ENCODE results near the gene TRIM67.

The TRIM67 gene

GRCh38 chr1:231236938-231237337, 75.1 kb downstream of the TRIM67 start:
- peaks cover 2 to 21% (median 14%) of the 10 kb centered on the region in 5 donors for H3K36me3 ChIP-seq (ENCODE audit: control insufficient read depth in 5 of 5, insufficient read depth in 5 of 5, low read length in 5 of 5)
- peak overlapping the region; percentile 0 for H3K27ac ChIP-seq (ENCODE audit: low read depth, low read length)

GRCh38 chr1:231238298-231238697, 76.4 kb downstream of the TRIM67 start:
- Histone ChIP-seq H3K9ac (ENCODE audit: low read length in 5 of 5) (no peak overlapping the region), H3K4me1 (ENCODE audit: control insufficient read depth in 5 of 5, insufficient read depth in 5 of 5, low read length in 5 of 5) (peaks cover 2 to 69% (median 62%) of the 10 kb centered on the region in 5 donors), H3K9me3 (ENCODE audit: control insufficient read depth in 5 of 5, low read length in 5 of 5) (no peaks in the 10 kb centered on the region), H3K27ac (ENCODE audit: low read depth, low read length) (no peak overlapping the region), H3K36me3 (ENCODE audit: control insufficient read depth in 5 of 5, insufficient read depth in 5 of 5, low read length in 5 of 5) (peaks cover 0 to 21% (median 14%) of the 10 kb centered on the region in 5 donors), H3K27me3 (ENCODE audit: control insufficient read depth in 5 of 5, insufficient read depth in 4 of 5, low read length in 5 of 5) (no peaks in the 10 kb centered on the region), H3K4me3 (ENCODE audit: low read depth in 1 of 5, low read length in 5 of 5) (no peak overlapping the region)

More at GRCh38 chr1:231236938-231237337, 75.1 kb downstream of the TRIM67 start:
- Histone ChIP-seq H3K9me3 (ENCODE audit: control insufficient read depth in 5 of 5, low read length in 5 of 5) (no peaks in the 10 kb centered on the region), H3K9ac (ENCODE audit: low read length in 5 of 5) (no peak overlapping the region), H3K4me1 (ENCODE audit: control insufficient read depth in 5 of 5, insufficient read depth in 5 of 5, low read length in 5 of 5) (peaks cover 0 to 56% (median 51%) of the 10 kb centered on the region in 5 donors), H3K4me3 (ENCODE audit: low read depth in 1 of 5, low read length in 5 of 5) (no peak overlapping the region), H3K27me3 (ENCODE audit: control insufficient read depth in 5 of 5, insufficient read depth in 4 of 5, low read length in 5 of 5) (no peaks in the 10 kb centered on the region)

DNA sequence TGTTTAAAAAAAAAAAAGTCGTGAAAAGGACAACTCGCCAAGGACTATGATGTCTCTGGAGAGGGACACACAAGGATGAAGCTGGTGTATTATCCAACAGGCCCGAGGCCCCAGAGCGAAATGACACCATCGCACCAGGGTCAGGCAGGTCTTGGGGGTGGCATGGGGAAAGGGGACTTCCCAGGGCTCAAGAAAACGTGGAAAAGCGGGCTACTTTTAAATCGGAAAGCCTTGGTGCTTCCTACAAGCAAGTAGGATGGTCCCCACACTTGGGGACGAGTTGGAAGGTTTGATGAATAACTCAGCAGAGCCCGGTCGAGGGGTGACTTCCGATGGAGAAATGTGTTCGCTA, 78.6 kb downstream of the TRIM67 start:
- H3K27ac ChIP-seq (ENCODE audit: low read depth, low read length), result peak overlapping the region; percentile 80
- no peaks in the 10 kb centered on the region for H3K27me3 ChIP-seq (ENCODE audit: control insufficient read depth in 5 of 5, insufficient read depth in 4 of 5, low read length in 5 of 5)
- peaks cover 0 to 16% (median 14%) of the 10 kb centered on the region in 5 donors for H3K36me3 ChIP-seq (ENCODE audit: control insufficient read depth in 5 of 5, insufficient read depth in 5 of 5, low read length in 5 of 5)
- H3K9ac ChIP-seq (ENCODE audit: low read length in 5 of 5), result peak overlapping the region; percentile 33 to 98 (median 93)
- H3K4me3 ChIP-seq (ENCODE audit: low read depth in 1 of 5, low read length in 5 of 5), result peak overlapping the region; percentile 79 to 98 (median 96)
- H3K9me3 ChIP-seq (ENCODE audit: control insufficient read depth in 5 of 5, low read length in 5 of 5), result no peaks in the 10 kb centered on the region
- peaks cover 2 to 71% (median 62%) of the 10 kb centered on the region in 5 donors for H3K4me1 ChIP-seq (ENCODE audit: control insufficient read depth in 5 of 5, insufficient read depth in 5 of 5, low read length in 5 of 5)

- Histone ChIP-seq H3K27me3 (ENCODE audit: control insufficient read depth in 5 of 5, insufficient read depth in 4 of 5, low read length in 5 of 5) (no peaks in the 10 kb centered on the region), H3K4me3 (ENCODE audit: low read depth in 1 of 5, low read length in 5 of 5) (peak within 1 kb of the TSS; percentile 79 to 98 (median 96)), H3K36me3 (ENCODE audit: control insufficient read depth in 5 of 5, insufficient read depth in 5 of 5, low read length in 5 of 5) (peaks cover 0 to 16% (median 14%) of the 10 kb centered on the region in 5 donors), H3K9me3 (ENCODE audit: control insufficient read depth in 5 of 5, low read length in 5 of 5) (no peaks in the 10 kb centered on the region), H3K4me1 (ENCODE audit: control insufficient read depth in 5 of 5, insufficient read depth in 5 of 5, low read length in 5 of 5) (peaks cover 2 to 66% (median 57%) of the 10 kb centered on the region in 5 donors), H3K27ac (ENCODE audit: low read depth, low read length) (peak within 1 kb of the TSS; percentile 80), H3K9ac (ENCODE audit: low read length in 5 of 5) (peak within 1 kb of the TSS; percentile 89 to 98 (median 94))
These were observed 79.3 kb downstream of the TRIM67 start, which contains the start of gene GNPAT for GRCh38 chr1:231240883-231241735. GNPAT (plus strand) TSS chr1:231241212; CDS start chr1:231241379, 167 bp downstream.

GRCh38 chr1:231241750-231242149, 79.9 kb downstream of the TRIM67 start:
- Histone ChIP-seq H3K4me3 (ENCODE audit: low read depth in 1 of 5, low read length in 5 of 5) (peak overlapping the region; percentile 79 to 98 (median 96)), H3K36me3 (ENCODE audit: control insufficient read depth in 5 of 5, insufficient read depth in 5 of 5, low read length in 5 of 5) (peaks cover 3 to 16% (median 15%) of the 10 kb centered on the region in 5 donors), H3K9ac (ENCODE audit: low read length in 5 of 5) (peak overlapping the region; percentile 89 to 98 (median 94)), H3K27ac (ENCODE audit: low read depth, low read length) (peak overlapping the region; percentile 80), H3K9me3 (ENCODE audit: control insufficient read depth in 5 of 5, low read length in 5 of 5) (no peaks in the 10 kb centered on the region), H3K4me1 (ENCODE audit: control insufficient read depth in 5 of 5, insufficient read depth in 5 of 5, low read length in 5 of 5) (peaks cover 2 to 59% (median 51%) of the 10 kb centered on the region in 5 donors), H3K27me3 (ENCODE audit: control insufficient read depth in 5 of 5, insufficient read depth in 4 of 5, low read length in 5 of 5) (no peaks in the 10 kb centered on the region)

- Histone ChIP-seq H3K9me3 (ENCODE audit: control insufficient read depth in 5 of 5, low read length in 5 of 5) (no peaks in the 10 kb centered on the region), H3K27ac (ENCODE audit: low read depth, low read length) (no peak overlapping the region), H3K4me1 (ENCODE audit: control insufficient read depth in 5 of 5, insufficient read depth in 5 of 5, low read length in 5 of 5) (peaks cover 2 to 51% (median 42%) of the 10 kb centered on the region in 5 donors), H3K4me3 (ENCODE audit: low read depth in 1 of 5, low read length in 5 of 5) (peak overlapping the region in 2 of 5 donors; percentile 79 to 98), H3K27me3 (ENCODE audit: control insufficient read depth in 5 of 5, insufficient read depth in 4 of 5, low read length in 5 of 5) (no peaks in the 10 kb centered on the region), H3K9ac (ENCODE audit: low read length in 5 of 5) (peak overlapping the region in 4 of 5 donors; percentile 57 to 96 (median 91)), H3K36me3 (ENCODE audit: control insufficient read depth in 5 of 5, insufficient read depth in 5 of 5, low read length in 5 of 5) (peaks cover 3 to 12% (median 9%) of the 10 kb centered on the region in 5 donors)
These were observed 80.8 kb downstream of the TRIM67 start for GRCh38 chr1:231242516-231243198.

- H3K27ac ChIP-seq (ENCODE audit: low read depth, low read length), result no peak overlapping the region
- H3K27me3 ChIP-seq (ENCODE audit: control insufficient read depth in 5 of 5, insufficient read depth in 4 of 5, low read length in 5 of 5), result no peaks in the 10 kb centered on the region
- no peaks in the 10 kb centered on the region for H3K9me3 ChIP-seq (ENCODE audit: control insufficient read depth in 5 of 5, low read length in 5 of 5)
- H3K4me3 ChIP-seq (ENCODE audit: low read depth in 1 of 5, low read length in 5 of 5), result no peak overlapping the region
- no peak overlapping the region for H3K9ac ChIP-seq (ENCODE audit: low read length in 5 of 5)
- peaks cover 13 to 27% (median 23%) of the 10 kb centered on the region in 5 donors for H3K36me3 ChIP-seq (ENCODE audit: control insufficient read depth in 5 of 5, insufficient read depth in 5 of 5, low read length in 5 of 5)
- peaks cover 0 to 3% (median 0%) of the 10 kb centered on the region in 5 donors for H3K4me1 ChIP-seq (ENCODE audit: control insufficient read depth in 5 of 5, insufficient read depth in 5 of 5, low read length in 5 of 5)
These were observed 86.9 kb downstream of the TRIM67 start for GRCh38 chr1:231248778-231249177.

DNA sequence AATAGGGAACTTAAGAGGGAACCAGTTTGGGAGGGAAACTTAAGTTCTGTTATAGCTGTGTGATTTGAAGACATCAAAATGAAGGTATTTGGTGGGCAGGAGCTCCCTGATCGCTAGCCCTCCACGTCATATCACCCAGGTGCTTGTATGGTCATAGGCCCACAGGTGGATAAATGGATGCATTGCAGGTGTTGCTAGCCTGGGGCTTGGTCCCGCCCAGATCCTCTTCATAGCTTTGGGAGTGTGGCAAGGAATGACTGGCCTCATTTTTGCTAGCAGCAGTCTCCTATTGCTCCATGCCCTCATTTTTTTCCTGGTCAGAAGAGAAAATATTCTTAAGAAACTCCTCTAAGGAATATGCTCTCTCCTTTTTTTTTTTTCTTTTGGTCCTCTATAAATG, 90.5 kb downstream of the TRIM67 start:
- Histone ChIP-seq H3K4me1 (ENCODE audit: control insufficient read depth in 5 of 5, insufficient read depth in 5 of 5, low read length in 5 of 5) (no peaks in the 10 kb centered on the region), H3K4me3 (ENCODE audit: low read depth in 1 of 5, low read length in 5 of 5) (no peak overlapping the region), H3K27me3 (ENCODE audit: control insufficient read depth in 5 of 5, insufficient read depth in 4 of 5, low read length in 5 of 5) (no peaks in the 10 kb centered on the region), H3K36me3 (ENCODE audit: control insufficient read depth in 5 of 5, insufficient read depth in 5 of 5, low read length in 5 of 5) (peaks cover 22 to 46% (median 37%) of the 10 kb centered on the region in 5 donors), H3K27ac (ENCODE audit: low read depth, low read length) (no peak overlapping the region), H3K9ac (ENCODE audit: low read length in 5 of 5) (no peak overlapping the region), H3K9me3 (ENCODE audit: control insufficient read depth in 5 of 5, low read length in 5 of 5) (no peaks in the 10 kb centered on the region)

GRCh38 chr1:231260351-231260750, 98.5 kb downstream of the TRIM67 start:
- Histone ChIP-seq H3K4me3 (ENCODE audit: low read depth in 1 of 5, low read length in 5 of 5) (no peak overlapping the region), H3K4me1 (ENCODE audit: control insufficient read depth in 5 of 5, insufficient read depth in 5 of 5, low read length in 5 of 5) (no peaks in the 10 kb centered on the region), H3K9me3 (ENCODE audit: control insufficient read depth in 5 of 5, low read length in 5 of 5) (no peaks in the 10 kb centered on the region), H3K36me3 (ENCODE audit: control insufficient read depth in 5 of 5, insufficient read depth in 5 of 5, low read length in 5 of 5) (peaks cover 51 to 79% (median 65%) of the 10 kb centered on the region in 5 donors), H3K27me3 (ENCODE audit: control insufficient read depth in 5 of 5, insufficient read depth in 4 of 5, low read length in 5 of 5) (no peaks in the 10 kb centered on the region), H3K9ac (ENCODE audit: low read length in 5 of 5) (no peak overlapping the region), H3K27ac (ENCODE audit: low read depth, low read length) (no peak overlapping the region)

- H3K4me3 ChIP-seq (ENCODE audit: low read depth in 1 of 5, low read length in 5 of 5), result no peak overlapping the region
- H3K27me3 ChIP-seq (ENCODE audit: control insufficient read depth in 5 of 5, insufficient read depth in 4 of 5, low read length in 5 of 5), result no peaks in the 10 kb centered on the region
- no peaks in the 10 kb centered on the region for H3K4me1 ChIP-seq (ENCODE audit: control insufficient read depth in 5 of 5, insufficient read depth in 5 of 5, low read length in 5 of 5)
- H3K36me3 ChIP-seq (ENCODE audit: control insufficient read depth in 5 of 5, insufficient read depth in 5 of 5, low read length in 5 of 5), result peaks cover 71 to 84% (median 78%) of the 10 kb centered on the region in 5 donors
- H3K27ac ChIP-seq (ENCODE audit: low read depth, low read length), result no peak overlapping the region
- no peaks in the 10 kb centered on the region for H3K9me3 ChIP-seq (ENCODE audit: control insufficient read depth in 5 of 5, low read length in 5 of 5)
- H3K9ac ChIP-seq (ENCODE audit: low read length in 5 of 5), result no peak overlapping the region
These were observed 102.8 kb downstream of the TRIM67 start for GRCh38 chr1:231264642-231265041.
